Fibroblast of mammary gland (primary cell): ENCODE data around the gene DPF3.

Source experiments
- DNase-seq: peaks from one replicate; pipeline ENCODE4 v3.0.0-alpha.2; 2010; ENCODE audit warnings: low read depth
- H3K4me3 ChIP-seq: 2 replicates; pipeline ENCODE4 v1.5.1; 2011; ENCODE audit warnings: low read depth, mild to moderate bottlenecking, low read length, moderate library complexity; ENCODE audit not compliant: control insufficient read depth
- CTCF ChIP-seq: conservative IDR thresholded peaks from 2 replicates; pipeline ENCODE4 v1.5.1; 2011; ENCODE audit warnings: low read depth, low read length, inconsistent platforms; ENCODE audit not compliant: control insufficient read depth, insufficient read depth

Gene DPF3

DNA sequence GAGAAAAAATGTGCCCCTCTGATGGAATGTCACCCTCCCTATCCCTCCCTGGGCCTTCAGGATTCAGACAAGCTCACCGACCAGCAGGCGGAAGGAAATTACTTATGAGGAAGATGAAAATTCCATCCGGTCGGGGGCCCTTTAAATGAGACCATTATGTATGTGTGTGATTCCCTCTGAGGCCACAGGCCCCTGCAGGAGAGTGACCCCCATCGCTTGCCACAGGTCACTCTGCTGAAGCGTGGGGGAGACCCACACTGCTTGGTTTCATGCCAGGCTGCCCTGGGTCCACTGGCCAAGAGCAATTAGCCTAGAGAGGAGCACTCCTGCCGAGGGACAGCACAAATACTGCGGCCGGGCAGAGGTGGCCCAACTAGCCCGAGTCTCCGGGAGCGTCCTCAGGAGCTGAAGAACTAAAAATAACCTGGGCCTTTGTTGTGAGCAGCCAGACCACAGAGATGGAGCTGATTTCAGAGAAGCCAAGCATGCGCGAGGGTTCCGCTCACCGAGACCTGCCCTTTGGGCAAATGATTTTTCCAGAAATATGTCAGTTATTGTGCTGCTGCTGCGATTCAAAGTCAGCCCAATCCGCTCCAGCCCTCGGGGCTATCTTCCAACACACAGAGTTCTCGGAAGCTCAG lies 276.4 kb downstream of the DPF3 start:
- H3K4me3 ChIP-seq: no peak overlapping the region
- DNase-seq: no peak
- no peak for TF ChIP-seq CTCF

DNA sequence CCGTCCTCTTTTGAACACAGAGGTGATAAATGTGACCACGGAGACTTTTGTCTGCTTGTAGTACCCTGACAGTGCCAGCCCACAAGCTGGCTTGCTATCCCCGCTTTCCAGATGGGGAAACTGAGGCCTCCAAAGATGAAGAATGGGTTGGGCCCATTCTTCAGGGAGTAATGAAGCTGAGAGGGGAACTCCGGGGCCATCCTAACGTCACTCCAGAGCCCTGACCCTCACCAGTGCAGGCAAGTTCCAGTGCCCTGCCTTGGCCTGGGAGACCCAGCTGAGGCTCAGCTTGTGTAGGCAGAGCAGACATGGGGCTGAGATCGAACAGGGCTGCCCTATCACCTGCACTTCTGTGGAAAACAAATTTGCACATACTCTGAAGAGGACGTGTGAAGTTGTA lies 277.1 kb downstream of the DPF3 start:
- no peak for DNase-seq
- H3K4me3 ChIP-seq: no peak overlapping the region
- no peak for TF ChIP-seq CTCF

DNA sequence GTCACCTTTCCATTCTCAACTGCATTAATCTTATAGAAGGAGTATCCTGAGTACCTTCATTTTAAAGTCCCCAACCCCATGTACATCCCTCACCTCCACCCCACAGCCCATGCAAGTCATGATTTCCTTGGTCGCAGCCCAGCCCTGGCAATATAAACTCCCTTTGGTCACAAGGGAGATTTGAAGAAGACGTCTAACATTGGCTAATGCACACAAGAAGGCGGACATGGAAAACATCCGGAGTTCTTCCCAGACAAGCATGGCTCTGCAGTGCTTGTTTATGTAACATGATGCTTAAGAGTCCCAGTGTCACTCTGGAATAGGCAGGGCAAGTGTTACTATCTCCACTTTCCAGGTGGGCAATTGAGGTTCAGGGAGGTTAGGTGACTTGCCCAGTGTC lies 277.6 kb downstream of the DPF3 start:
- H3K4me3 ChIP-seq: no peak overlapping the region
- TF ChIP-seq CTCF: no peak
- peak; percentile 87 for DNase-seq

DNA sequence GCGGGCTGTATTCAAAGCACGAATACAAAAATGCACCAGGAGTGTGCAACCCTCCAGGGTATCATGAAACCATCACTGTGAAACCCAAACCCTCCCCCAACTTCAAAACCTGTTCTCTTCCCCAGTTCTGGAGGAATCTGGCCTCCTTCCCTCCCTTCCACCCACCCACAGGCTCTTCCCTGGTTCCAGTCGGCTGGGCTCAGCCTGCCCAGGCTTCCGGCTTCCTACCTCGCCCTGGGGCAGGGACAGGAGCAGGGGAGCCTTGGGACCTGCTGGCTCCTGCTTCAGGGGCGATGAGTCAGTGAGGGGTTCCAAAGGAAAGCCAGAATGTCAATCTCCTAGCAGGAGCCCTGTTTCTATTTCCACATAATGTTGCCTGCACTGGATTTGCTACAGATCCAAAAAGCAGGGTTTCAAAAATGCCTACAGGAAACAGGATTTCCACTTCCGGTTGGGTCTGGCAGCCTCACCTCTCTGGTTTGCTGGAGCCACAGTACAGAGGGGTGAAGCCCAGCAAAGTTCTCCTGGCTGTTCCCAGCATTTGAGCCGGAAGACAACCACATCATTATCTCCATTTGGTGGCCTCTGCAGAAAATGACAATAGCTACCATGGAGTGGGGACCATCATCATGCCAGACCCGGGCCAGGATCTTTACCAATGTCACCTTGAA lies 278.3 kb downstream of the DPF3 start:
- no peak for TF ChIP-seq CTCF
- peak; percentile 48 for DNase-seq
- no peak overlapping the region for H3K4me3 ChIP-seq

- DNase-seq: no peak
- no peak for TF ChIP-seq CTCF
- H3K4me3 ChIP-seq: no peak overlapping the region
Measured at GRCh38 chr14:72614891-72615415, 278.9 kb downstream of the DPF3 start.

DNA sequence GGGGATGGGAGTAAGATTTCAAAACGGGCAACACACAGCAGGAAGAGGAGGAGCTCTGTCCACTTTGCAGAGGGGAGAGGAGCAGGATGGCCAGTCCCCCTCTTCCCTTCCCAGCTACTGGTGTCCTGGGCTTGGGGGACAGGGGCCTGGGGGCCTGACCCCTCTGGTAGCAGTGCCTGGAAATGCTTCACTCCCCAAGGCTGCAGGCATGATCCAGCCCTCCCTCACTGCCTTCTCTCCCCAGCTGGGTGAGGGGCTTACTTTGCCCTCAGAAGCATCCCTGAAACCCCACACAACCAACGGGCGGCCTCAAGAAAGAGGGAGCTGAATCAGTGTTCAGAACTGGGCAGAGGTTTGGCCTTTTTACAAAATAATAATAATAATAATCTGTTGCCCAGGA lies 279.5 kb downstream of the DPF3 start:
- no peak overlapping the region for H3K4me3 ChIP-seq
- no peak for TF ChIP-seq CTCF
- DNase-seq: no peak

DNA sequence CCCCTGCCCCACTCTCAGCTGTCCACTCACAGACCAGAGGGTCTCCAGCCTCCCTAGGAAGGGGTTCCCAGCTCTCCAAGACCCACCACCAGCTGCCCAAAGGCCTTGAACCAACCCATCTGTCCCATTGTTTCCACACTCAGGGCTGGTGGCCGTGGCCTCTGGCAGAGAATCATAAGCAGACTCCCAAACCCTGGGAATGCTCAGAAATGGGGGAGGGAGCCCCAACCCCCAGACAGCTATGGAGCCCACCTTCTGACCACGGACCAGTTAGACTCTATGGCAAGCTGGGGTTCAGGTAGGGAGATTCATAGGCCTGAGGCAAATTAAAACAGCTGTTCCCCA lies 280.0 kb downstream of the DPF3 start:
- H3K4me3 ChIP-seq: no peak overlapping the region
- no peak for TF ChIP-seq CTCF
- DNase-seq: no peak
